ENCODE measurements around the gene IL34.

IL34 gene

DNA sequence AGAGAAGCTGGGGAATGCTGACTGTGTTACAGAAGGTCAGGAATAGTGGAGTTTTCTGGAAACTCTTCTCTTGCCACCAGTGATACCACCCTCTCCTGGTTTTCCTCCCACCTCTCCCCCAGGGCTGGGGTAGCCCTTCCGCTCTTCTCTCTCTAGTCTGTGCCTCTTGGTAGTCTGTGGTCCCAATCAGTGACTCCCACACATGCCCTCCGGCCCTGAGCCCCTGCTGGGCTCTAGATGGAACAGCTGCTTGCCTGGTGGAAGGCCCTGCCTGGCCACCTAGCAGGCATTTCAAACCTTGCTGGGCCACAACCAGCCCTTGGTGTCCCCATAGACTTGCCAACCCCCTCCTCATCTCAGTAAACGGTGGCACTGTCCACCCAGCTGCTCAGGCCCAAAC is 54.7 kb downstream of the IL34 start:
- DNase-seq (ENCODE audit: low read depth in 1 of 2, low spot score in 1 of 2): no peak

DNA sequence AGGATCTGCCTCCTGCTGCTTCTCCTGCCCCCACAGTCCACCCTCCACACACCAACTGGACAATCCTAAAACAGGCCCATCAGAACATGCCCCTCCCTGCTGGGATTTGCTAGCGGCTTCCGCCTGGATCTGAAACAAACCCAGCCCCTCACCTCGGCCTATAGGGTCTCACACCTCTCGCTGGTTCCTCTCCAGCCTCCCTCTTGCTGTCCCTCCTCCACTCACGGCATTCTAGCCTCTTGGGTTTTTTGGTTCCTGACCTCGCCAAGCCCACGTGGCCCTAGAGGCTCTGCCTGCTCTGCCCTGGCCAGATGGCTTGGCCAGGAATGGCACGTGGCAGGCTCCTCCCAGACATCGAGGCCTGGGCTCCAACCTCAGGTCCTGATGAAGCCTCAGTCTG is 55.2 kb downstream of the IL34 start:
- no peak for DNase-seq (ENCODE audit: low read depth in 1 of 2, low spot score in 1 of 2)

DNA sequence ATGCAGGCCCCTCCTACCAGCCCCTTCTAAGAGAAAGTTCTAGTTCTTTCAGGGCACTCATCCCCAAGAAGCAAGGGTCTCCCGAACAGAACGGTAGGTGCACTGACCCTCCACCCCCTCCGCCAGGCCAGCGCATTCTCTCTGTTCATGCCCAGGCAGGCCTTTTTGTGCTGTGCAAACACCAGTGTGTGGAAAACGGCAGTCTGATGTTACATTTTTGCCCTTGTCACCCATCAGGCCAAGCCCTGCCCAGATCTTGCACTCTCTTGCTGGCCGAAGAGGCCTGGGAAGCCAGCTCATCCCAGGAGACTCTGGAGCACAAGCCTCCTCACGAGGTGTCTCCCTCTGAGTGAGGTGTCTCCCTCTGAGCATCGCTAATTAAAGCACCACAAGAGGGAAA is 55.6 kb downstream of the IL34 start:
- DNase-seq (ENCODE audit: low read depth in 1 of 2, low spot score in 1 of 2): no peak

DNA sequence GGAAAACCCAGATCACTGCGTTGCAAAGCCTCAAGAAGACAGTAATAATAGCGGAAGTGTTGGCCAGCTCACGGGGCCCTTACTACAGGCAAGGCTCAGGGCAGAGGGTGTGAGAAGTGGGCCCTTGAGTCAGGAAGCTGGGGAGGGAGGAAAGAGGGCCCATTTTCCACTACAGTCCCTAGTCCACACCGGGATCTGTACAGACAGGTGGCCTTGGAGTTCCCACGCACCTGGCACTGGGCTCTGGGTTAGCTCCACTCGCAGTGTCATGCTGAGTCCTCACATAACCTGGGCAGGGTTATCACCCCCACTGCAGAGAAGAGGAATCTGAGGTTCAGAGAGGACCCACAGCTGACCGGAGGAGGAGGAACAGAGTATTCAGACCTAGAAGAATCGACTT is 56.3 kb downstream of the IL34 start:
- DNase-seq (ENCODE audit: low read depth in 1 of 2, low spot score in 1 of 2): no peak

DNA sequence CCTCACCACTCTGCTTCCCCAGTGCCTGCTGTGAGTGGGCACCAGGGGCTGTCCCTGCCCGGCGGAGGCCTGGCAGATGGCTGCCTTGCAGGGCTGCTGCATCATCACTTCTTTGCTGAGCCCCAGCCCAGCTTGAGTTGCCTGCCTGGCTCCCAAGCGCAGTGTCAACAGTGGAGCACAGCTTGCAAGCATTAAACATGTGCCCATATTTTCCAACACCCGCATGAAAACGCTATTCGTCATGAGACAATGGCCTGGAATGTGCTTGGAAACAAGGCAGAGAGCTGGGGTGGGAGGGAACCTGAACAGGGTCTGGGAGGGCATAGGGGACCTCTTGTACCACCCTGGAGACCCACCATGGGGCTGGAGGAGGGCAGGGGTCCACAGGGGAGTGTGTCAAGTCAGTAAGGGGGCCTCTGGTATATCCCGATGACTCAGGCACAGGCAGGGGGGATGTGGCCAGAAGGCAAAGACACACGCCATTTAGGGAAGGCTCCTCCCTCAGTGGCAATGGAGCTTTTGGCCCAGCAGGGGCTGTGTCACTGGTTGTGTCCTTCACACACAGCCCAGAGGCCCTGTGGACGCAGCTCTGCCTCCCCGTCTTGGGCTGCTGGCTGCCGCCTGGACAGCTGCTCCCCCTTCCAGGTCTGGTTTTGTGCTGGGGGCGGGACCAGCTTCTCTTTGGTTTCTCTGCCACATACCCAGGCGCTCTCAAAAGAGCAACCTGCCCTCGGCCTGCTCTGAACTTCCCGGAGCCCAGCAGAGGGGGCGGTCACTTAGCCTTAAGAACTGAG is 56.9 kb downstream of the IL34 start:
- no peak for DNase-seq (ENCODE audit: low read depth in 1 of 2, low spot score in 1 of 2)

DNA sequence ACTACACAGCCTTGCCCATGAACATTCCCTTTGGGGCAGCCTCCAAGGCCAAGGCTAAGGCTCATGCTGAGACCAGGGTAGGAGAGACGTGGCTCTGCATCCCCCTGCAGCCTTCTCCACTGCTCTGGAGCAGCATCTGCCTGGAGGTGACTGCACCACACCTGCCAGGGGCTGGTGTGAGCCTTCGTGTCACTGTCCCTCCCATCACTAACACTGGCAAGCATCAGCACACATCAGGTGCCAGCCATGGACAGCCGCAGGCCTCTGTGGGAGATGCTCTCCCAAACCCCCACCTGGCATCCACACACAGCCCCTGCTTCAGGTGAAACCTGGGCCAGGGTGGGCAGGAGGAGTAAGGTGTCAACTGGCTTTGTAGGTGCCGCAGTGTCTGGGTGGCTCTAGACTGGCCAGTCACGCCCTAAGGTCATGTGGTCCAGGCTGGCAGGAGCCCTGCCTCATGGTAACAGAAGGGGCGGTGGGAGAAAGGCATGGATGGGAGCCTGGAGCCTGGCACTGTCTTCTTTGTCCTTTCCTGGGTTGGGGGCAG is 57.5 kb downstream of the IL34 start:
- DNase-seq (ENCODE audit: low read depth in 1 of 2, low spot score in 1 of 2): no peak

DNA sequence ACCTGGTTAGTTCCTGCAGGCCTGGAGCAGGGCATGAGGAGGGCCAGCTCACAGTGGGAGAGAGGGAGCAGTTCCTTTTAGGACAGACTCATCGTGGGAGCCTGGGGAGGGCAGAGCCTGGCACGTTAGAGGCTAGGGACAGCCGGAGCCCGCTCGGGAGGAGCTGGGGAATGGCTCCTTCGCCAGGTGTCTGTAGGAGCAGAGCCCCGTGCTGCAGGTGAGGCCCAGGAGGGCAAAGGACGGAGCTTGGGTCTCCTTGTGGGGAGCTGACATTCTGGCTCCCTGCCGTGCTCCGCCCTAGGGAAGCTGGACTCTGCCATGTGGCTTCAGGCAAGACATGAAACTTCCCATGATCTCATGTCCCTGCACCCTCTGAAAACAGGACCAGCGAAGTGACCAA is 58.2 kb downstream of the IL34 start:
- DNase-seq (ENCODE audit: low read depth in 1 of 2, low spot score in 1 of 2): no peak

DNA sequence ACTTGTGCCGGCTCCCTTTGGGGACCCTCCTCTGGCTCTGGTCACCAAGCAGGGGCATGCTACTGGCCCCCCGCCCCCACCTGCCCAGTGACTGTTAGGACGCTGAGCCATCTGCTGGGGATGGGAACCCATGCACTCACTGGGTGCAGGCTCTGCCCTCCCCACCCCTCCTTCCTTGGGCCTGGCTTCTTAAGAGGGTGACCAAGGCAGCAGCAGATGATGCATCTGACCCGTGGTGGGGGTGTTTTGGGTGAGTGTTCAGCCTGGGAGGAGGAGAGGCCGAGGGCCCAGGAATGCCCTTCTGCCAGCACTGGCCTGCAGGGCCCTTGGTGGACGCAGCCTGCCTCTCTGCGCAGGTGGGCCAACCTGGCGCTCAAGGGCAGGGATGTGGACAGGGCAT is 58.7 kb downstream of the IL34 start:
- DNase-seq (ENCODE audit: low read depth in 1 of 2, low spot score in 1 of 2): no peak

DNA sequence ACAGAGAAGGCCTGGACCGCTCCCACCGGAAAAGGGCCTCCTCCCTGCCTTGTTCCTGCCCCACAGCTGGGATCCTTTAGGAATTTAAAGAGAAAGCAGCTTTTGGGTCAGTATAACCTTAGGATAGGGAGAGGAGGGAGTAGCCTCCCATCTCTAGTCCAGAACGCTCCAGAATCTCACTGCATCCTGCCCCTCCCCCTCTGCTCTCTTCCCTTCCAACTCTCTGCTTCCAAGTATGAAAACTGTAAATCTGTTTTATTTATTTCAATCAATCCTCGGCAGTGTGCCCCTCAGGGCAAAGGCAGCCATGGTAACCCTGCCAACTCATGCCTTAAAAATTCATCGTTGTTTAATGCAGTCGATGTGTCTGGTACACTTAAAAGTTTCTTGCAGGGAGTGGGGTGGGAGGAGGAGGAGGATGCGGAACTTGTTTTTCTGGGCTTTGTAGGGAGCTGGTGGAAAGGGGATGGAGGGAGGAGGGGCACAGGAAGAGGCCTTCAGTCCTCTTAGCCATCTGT is 60.6 kb downstream of the IL34 start:
- DNase-seq (ENCODE audit: low read depth in 1 of 2, low spot score in 1 of 2): no peak

DNA sequence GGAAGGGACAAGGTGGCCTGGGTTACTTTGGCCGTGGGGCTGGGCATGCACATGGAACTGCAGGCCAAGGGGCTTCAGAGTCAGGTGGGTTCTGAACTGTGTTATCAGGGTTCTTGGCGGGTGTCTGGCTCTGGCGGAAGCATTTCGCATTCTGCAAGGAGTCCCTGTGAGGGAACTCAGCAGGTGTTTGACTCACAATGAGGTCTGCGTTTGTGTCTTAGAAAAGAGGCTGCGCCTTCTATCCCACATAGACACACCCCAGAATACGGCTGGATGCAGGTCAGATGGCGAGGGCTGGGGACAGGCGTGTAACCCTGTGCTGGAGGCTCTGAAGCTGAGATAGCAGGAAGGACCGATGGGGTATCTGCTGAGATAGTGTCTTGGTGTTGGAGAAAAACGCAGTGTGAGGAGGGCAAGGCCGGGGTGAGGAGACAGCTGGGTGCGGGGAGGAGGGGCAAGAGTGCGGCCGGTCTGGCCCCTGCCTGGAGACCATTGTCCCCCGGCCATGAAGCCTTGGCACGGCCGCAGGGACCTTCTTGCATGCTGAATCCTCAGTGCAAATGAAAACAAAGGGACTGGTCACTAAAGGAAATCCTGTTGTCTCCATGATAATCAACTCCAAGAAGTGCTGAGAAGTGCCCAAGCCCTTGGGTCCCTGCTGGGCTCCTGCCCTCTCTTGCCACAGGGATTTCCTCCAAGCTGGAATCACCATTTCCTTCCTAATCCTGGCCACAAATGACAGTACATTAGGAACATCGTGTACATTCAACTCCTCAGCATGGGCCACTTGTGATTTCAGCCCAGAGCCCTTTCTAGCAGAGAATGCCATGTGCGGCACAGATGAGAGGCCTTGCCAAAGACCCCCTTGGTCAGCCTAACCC is 62.2 kb downstream of the IL34 start:
- DNase-seq (ENCODE audit: low read depth in 1 of 2, low spot score in 1 of 2): no peak

DNA sequence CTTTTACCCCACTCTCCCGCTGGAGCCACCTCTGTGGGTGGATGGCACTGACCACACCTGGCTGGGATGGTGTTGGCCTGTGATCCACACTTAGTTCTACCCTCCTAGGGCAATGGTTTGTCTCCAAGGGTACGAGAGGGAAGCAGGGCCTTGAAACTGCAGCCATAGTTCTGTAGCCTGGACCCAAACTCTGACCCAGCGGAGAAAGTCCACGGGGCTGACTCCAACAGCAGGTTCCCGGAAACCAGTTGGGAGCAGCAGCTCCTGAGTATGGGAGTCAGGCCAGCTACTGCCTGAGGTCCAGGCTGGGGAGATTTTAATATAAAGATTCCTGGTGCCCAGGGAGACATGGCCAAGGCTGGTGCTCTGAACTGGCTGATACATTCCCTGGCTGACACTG is 63.1 kb downstream of the IL34 start:
- no peak for DNase-seq (ENCODE audit: low read depth in 1 of 2, low spot score in 1 of 2)

DNA sequence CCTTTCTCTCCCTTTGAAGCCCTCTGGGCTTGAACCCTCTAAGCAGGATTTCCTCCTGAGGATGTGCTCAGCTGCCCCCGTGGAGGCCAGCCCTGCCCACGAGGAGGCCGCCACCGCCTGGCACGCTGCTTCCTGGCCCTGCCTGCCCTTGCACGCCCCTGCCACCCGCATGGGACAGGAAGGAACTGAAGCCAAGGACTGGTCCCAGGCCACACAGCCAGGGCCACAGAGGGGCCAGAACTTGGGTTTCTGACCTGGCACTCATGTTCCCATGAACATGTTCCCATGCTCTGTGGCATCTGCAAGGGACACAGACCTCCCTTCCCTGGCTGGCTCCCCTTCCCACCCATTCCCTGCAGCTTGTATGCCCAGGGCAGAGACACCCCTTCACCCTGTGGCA is 63.6 kb downstream of the IL34 start:
- no peak for DNase-seq (ENCODE audit: low read depth in 1 of 2, low spot score in 1 of 2)
